ENCODE data around the gene KCNAB3. TPM values are rescaled to one million over a fixed set of nuclear protein-coding genes. Genes with fewer than 3 reads are reported as not detected.

Gene KCNAB3
- total and polyA plus RNA-seq, 9 of the 15 experiments (the other 6 are each of a cell fraction or from before 2014, with no cell fraction given): 0.03 to 2.5 (median 1.1) TPM

DNA sequence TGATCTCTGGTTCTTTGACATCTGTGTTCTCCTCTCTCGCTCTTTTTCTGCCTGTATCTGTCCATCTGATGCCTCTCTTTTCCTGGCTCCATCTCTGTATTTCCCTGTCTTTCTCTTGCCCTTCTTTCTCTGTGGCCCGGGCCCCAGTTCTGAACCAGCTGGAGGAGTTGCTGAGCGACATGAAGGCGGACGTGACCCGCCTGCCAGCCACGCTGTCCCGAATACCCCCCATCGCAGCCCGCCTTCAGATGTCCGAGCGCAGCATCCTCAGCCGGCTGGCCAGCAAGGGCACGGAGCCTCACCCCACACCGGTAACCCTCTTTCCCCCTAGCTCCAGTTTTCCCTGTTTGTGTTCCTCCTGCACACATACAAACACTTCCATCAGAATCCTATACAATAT, 19.4 kb downstream of the KCNAB3 start:
- H3K79me2 ChIP-seq (ENCODE audit: control insufficient read depth, insufficient read depth, low read length): peaks cover 8% of the 10 kb centered on the region; the same call in 1 of the 3 replicates
- TF ChIP-seq ZNF444 (CRISPR knock-in tag; IDR thresholded peaks at IDR 0.05): no peak
- TF ChIP-seq PYGO2 (tag; IDR thresholded peaks at IDR 0.05): no peak
- no peak for TF ChIP-seq ZNF449 (CRISPR knock-in tag; IDR thresholded peaks at IDR 0.05)
- no peak for TF ChIP-seq ZNF239 (CRISPR knock-in tag; IDR thresholded peaks at IDR 0.05)
- TF ChIP-seq NEUROD1 (IDR thresholded peaks at IDR 0.05; ENCODE audit: borderline replicate concordance, low read depth, low read length, partially characterized antibody): no peak
- WGBS (ENCODE audit: insufficient coverage, low coverage, missing lambda C conversion rate): 88% methylated on average over 12 of the region's 15 CpGs
- BruUV-seq (replicated peaks): no TSS peak
- FAIRE-seq: no peak
- no peak for DNase-seq (ENCODE audit: extremely low read depth in 1 of 4, low spot score in 3 of 4)
- peaks cover 33% of the 10 kb centered on the region; the same call in 2 of the 3 replicates for H3K36me3 ChIP-seq (ENCODE audit: control insufficient read depth, insufficient read depth, low read length)
- H3K9ac ChIP-seq (ENCODE audit: insufficient read depth in 1 of 2, low read depth in 2 of 2, low read length in 2 of 2): no peak overlapping the region
- H2AFZ ChIP-seq (ENCODE audit: low read depth, low read length): no peak overlapping the region
- no peaks in the 10 kb centered on the region for H4K20me1 ChIP-seq (replicated peaks; ENCODE audit: control insufficient read depth, insufficient read depth, low read length)
- CTCF ChIA-PET (ENCODE audit: low intra/inter-chr PET ratio): no interaction called here
- intact Hi-C loops (cut with micrococcal nuclease): no loop called here
- H3K4me1 ChIP-seq (replicated peaks in 1 of 2; ENCODE audit: control insufficient read depth in 2 of 2, insufficient read depth in 2 of 2, low read length in 2 of 2): peaks cover 7 to 9% of the 10 kb centered on the region in 2 experiments; a peak in 3 of 5 replicates
- H3K4me3 ChIP-seq: no peak overlapping the region
- POLR2A ChIA-PET: interaction anchor here (0.7 to 1.0 kb wide), 2 partner anchors 13 to 53 kb away, joined by 3 to 5 read pairs; partner anchors contain the start of gene NAA38
- in situ Hi-C loops (cut with MboI): loop anchor here (5.0 kb wide), 1 partner anchor 147 kb away; no protein-coding TSS in a partner anchor
- H3K9me1 ChIP-seq (ENCODE audit: control insufficient read depth, insufficient read depth, low read length): no peaks in the 10 kb centered on the region
- no peaks in the 10 kb centered on the region for H3K9me3 ChIP-seq (replicated peaks; ENCODE audit: control insufficient read depth, insufficient read depth, low read depth, low read length)
- no peak for ATAC-seq
- no peak overlapping the region for H3K27ac ChIP-seq (ENCODE audit: extremely low read depth, low read depth, low read length)
- no peaks in the 10 kb centered on the region for H3K27me3 ChIP-seq (ENCODE audit: control insufficient read depth in 2 of 2, insufficient read depth in 2 of 2, low read length in 2 of 2)
- no peak overlapping the region for H3K4me2 ChIP-seq (ENCODE audit: insufficient read depth, low read length)

All from K562 (cell line).